Liver (tissue), 3 donors: ENCODE measurements around the gene CCL22.

Experiments used
- TAF1 ChIP-seq: conservative IDR thresholded peaks from 2 replicates; pipeline ENCODE4 v1.6.1; 2016; ENCODE audit warnings: antibody characterized with exemption, mild to moderate bottlenecking
- TF ChIP-seq, protein P1 (sequence below): fragments of 150-350 bp; IDR thresholded peaks from 2 replicates; pipeline ENCODE4 v1.5.1; 2017; ENCODE audit warnings: improper control_type of control experiment, low read depth, low read length; ENCODE audit not compliant: missing input control
- donor health status: healthy.
- donor health status: healthy.

DNA sequence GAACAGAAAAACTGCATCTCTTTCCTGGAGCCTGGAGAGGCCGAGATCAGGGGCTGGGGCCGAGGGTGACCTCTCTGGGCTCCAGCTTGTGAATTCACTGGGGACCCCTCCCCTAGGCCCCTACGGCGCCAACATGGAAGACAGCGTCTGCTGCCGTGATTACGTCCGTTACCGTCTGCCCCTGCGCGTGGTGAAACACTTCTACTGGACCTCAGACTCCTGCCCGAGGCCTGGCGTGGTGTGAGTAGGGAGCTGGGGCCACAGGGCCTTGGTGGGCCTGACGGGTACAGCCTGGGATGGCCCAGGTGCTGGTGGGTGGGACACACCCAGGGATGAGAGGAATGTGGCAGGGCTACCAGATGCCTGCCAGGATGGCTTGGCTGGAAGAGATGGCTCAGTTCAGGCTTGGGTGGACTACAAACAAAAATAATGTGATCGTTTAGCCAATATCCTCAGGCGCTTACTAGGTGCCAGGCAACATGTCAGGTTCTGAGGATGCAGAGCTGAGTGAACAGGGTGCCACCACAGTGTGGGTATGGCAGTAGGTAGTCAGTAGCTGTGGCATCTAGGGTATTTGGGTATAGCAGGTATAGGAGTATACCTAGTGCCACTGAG, 1.8 kb downstream of the CCL22 start:
- TF ChIP-seq, protein P1, sequence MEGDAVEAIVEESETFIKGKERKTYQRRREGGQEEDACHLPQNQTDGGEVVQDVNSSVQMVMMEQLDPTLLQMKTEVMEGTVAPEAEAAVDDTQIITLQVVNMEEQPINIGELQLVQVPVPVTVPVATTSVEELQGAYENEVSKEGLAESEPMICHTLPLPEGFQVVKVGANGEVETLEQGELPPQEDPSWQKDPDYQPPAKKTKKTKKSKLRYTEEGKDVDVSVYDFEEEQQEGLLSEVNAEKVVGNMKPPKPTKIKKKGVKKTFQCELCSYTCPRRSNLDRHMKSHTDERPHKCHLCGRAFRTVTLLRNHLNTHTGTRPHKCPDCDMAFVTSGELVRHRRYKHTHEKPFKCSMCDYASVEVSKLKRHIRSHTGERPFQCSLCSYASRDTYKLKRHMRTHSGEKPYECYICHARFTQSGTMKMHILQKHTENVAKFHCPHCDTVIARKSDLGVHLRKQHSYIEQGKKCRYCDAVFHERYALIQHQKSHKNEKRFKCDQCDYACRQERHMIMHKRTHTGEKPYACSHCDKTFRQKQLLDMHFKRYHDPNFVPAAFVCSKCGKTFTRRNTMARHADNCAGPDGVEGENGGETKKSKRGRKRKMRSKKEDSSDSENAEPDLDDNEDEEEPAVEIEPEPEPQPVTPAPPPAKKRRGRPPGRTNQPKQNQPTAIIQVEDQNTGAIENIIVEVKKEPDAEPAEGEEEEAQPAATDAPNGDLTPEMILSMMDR, result no peak
- no peak for TF ChIP-seq TAF1
